ENCODE results near the gene C19orf67. TPM values are rescaled to one million over a fixed set of nuclear protein-coding genes. Genes with fewer than 3 reads are reported as not detected.
A peak's percentile ranks its signal among the peaks of the same experiment; 100 is the strongest.

Gene C19orf67
- total and polyA plus RNA-seq, 2 of the 4 experiments (the other 2 are of a cell fraction), result not detected

DNA sequence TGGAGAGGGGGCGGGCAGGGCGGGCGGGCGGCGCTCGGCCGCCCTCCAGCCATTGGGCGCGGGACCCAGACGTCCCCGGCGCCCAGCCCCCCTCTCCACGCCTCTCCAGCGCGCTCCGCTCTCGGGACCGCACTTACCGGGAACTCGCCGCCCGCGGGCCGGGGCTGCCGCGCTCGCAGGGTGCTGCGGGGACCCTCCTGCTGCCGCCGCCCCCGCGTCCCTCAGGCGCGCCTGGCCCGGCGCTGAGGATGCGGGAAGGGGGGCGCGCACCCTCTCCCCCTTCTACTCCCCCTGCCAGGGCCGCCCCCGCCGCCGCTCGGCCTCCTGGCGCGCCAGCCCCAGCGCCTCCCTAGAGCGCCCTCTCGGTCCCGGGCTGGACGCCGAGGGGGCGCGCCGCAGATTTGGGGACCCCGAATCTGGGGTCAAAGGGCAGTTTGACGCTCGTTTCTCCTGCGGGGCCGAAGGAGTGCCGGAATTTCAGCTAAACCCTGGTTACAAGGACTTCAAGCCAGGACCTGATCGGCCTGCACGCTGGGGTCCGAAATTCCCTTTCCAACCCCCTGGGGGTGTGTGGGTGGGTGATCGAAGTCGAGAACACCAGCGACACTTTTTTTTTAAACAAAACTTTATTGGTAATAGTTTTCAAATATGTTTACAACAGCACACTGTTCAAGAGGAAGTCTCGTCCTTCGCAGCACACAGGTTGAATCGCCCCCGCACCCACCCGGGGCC is 5.7 kb upstream of the C19orf67 start (continued):
- TF ChIP-seq, protein P1, sequence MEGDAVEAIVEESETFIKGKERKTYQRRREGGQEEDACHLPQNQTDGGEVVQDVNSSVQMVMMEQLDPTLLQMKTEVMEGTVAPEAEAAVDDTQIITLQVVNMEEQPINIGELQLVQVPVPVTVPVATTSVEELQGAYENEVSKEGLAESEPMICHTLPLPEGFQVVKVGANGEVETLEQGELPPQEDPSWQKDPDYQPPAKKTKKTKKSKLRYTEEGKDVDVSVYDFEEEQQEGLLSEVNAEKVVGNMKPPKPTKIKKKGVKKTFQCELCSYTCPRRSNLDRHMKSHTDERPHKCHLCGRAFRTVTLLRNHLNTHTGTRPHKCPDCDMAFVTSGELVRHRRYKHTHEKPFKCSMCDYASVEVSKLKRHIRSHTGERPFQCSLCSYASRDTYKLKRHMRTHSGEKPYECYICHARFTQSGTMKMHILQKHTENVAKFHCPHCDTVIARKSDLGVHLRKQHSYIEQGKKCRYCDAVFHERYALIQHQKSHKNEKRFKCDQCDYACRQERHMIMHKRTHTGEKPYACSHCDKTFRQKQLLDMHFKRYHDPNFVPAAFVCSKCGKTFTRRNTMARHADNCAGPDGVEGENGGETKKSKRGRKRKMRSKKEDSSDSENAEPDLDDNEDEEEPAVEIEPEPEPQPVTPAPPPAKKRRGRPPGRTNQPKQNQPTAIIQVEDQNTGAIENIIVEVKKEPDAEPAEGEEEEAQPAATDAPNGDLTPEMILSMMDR (conservative IDR thresholded peaks at IDR 0.05; ENCODE audit: low read depth, low read length), result peak; percentile 16; the same call in 1 of the 2 replicates
- no peak for TF ChIP-seq CHD1 (IDR thresholded peaks at IDR 0.05; ENCODE audit: low read depth, low read length)

Measured in IMR-90 (cell line).